ENCODE measurements around the gene APOBEC3B.
A peak's percentile ranks its signal among the peaks of the same experiment; 100 is the strongest.
"Not testable (repeated sequence)": the region's sequence is repeated elsewhere in the genome, so short reads cannot be mapped to it uniquely, and the experiment has no call there.

APOBEC3B gene

GRCh38 chr22:38971791-38972190, 10.4 kb upstream of the APOBEC3B start:
- no peak overlapping the region for H3K27ac ChIP-seq
- TF ChIP-seq CTCF (conservative IDR thresholded peaks at IDR 0.05) = no peak

DNA sequence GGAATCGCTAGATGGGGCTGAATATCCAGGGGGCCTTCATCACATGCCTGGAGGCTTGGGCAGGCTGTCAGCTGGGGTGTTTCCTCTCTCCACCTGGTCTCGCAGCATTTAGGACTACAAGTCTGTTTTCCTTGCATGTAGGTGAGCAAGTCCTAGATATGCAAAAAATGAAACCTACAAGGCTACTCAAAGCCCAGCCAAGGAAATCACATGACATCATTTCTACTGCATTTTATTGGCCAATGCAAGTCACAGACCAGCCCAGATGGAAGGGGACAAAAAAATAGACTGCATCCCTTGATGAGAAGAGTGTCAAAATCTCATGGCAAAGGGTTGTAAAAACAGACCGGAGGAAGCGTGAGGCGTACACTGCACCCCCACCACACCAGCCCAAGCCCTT, 9.6 kb upstream of the APOBEC3B start:
- no peak for TF ChIP-seq CTCF (conservative IDR thresholded peaks at IDR 0.05)
- no peak overlapping the region for H3K27ac ChIP-seq

DNA sequence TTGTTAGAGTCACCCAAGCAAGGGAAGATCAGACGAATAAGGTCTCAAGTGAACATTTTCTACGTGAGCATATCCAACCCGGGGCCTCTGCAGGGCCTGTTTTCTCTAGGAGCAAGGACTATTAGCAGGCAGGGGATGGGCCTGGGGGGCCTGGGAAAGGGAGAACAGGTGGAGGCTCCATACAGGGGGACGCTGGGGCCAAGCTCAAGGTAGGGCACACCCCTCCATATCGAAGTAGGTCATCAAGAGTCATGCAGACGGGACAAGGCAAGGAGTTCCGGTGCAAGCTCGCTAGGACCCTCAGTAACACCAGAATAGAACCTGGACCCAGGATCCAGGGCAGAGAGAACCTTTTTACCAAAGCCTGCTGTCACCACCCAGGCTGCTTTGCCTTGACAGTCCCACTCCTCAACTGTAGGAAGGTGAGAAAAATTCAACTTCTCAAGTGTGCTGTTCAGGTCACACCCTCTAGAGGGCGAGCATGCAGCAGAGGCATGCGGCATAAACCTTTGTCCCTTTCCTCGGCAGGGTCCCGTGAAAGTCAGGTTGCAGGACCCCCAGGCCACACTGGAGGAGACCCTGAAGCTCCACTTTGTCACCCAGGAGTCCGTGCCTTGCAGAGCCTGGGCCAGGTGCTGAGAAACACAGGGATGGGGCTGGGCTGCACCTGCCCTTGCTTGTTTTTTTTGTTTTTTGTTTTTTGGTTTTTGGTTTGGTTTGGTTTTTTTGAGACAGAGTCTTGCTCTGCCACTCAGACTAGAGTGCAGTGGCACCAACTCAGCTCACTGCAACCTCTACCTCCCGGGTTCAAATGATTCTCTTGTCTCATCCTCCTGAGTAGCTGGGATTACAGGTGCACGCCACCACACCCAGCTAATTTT, 8.6 kb upstream of the APOBEC3B start:
- peak; percentile 89 for TF ChIP-seq CTCF (conservative IDR thresholded peaks at IDR 0.05)
- H3K27ac ChIP-seq = no peak overlapping the region

DNA sequence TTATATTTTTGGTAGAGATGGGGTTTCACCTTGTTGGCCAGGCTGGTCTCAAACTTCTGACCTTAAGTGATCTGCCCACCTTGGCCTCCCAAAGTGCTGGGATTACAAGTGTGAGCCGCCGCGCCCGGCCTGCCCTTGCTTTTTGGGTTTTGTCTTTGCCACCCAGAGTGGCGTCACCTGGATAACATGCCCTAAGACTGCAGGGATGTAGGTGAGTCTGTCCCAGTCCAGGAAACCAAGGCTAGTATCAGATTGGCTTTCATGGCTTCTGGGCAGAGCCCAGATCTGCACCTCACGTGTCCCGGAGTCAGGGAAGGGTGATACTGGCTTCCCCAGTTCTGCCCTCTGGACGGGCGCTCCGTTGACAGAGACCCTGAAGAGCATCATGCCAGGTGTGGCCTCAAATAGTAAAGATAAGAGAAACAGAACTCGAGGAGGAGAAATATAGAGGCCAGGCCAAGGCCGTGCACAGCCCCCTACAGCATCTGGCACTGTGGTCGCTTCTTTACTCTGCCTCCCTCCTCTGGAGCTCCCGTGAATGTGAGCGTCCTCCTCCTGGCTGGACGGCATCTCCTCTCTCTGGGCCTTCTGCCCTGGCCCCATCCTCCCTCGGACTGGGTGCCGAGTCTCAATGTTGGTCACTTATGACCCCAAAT, 7.8 kb upstream of the APOBEC3B start:
- TF ChIP-seq CTCF (conservative IDR thresholded peaks at IDR 0.05) = no peak
- H3K27ac ChIP-seq = no peak overlapping the region

DNA sequence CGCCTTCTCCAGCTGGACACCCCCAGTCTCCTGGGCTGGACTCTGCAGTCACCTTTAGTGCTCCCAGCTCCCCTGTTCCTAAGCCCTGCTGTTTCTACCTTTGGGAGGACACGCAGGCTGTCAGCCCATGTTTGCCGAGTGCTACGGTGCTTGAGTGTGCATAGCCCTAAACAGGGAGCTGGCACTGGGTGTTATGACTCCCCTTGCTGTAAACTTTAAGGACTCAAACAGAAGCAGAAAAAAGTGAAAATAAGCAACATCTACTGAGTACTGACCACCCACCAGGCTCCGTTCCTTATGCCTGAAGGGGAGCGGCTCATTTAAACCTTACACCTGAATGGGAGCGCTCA, 7.3 kb upstream of the APOBEC3B start:
- no peak overlapping the region for H3K27ac ChIP-seq
- no peak for TF ChIP-seq CTCF (conservative IDR thresholded peaks at IDR 0.05)

DNA sequence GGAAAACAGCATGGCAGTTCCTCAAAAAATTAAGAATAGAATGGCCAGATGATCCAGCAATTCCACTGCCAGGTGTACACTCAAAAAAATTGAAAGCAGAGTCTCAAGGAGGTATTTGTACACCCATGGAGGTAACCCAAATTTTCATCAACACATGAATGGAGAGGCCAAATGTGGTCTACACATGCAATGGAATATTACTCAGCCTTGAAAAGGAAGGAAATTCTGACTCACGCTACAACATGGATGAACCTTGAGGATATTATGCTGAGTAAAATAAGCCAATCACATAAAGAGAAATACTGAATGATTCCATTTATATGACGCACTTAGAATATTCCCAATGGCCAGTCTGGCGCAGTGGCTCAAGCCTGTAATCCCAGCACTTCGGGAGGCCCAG, 4.9 kb upstream of the APOBEC3B start:
- H3K27ac ChIP-seq = not testable (repeated sequence)

- not testable (repeated sequence) for H3K27ac ChIP-seq
These were observed 1.6 kb upstream of the APOBEC3B start for GRCh38 chr22:38980587-38980986.

GRCh38 chr22:38981005-38981991, 849 bp upstream of the APOBEC3B start:
- peak overlapping the region; percentile 52 for H3K27ac ChIP-seq
- TF ChIP-seq CTCF (conservative IDR thresholded peaks at IDR 0.05) = peak; percentile 43

Data from VCaP (cell line).